Upper lobe of right lung (tissue), 1 donor: ENCODE data around the gene EVC2. TPM values are rescaled to one million over a fixed set of nuclear protein-coding genes. Genes with fewer than 3 reads are reported as not detected.

ENCODE experiments used
- ATAC-seq: fragments of 200-7000 bp; cut with Tn5 transposase; one replicate; pipeline ENCODE4 v1.9.1; 2020; ENCODE audit warnings: mild to moderate bottlenecking, moderate library complexity
- DNase-seq: peaks from one replicate; pipeline ENCODE4 v3.0.0-alpha.2; 2020
- H3K27ac ChIP-seq: fragments of 200-600 bp; one replicate; pipeline ENCODE4 v1.8.0; 2022
- H3K27me3 ChIP-seq: fragments of 200-600 bp; one replicate; pipeline ENCODE4 v1.8.0; 2022; ENCODE audit warnings: mild to moderate bottlenecking
- H3K36me3 ChIP-seq: fragments of 200-600 bp; one replicate; pipeline ENCODE4 v1.8.0; 2022
- H3K4me1 ChIP-seq: fragments of 200-600 bp; one replicate; pipeline ENCODE4 v1.8.0; 2022
- H3K4me3 ChIP-seq: fragments of 200-600 bp; one replicate; pipeline ENCODE4 v1.8.0; 2022; ENCODE audit warnings: mild to moderate bottlenecking
- H3K9me3 ChIP-seq: fragments of 200-600 bp; one replicate; pipeline ENCODE4 v1.8.0; 2022
- intact Hi-C: fragments of 100-400 bp; cut with DNase I; formaldehyde crosslinking; loops from one replicate; pipeline ENCODE4 v1.11.0; 2022
- total RNA-seq: library from RNA; stranded (reverse); fragmentation: NEBNext Ultra II Directional; extraction: Animal tissue kit (Norgen Biotek cat#: 25700); gene quantifications from one replicate; pipeline ENCODE4 v1.2.1, GENCODE V29; 2021
- TF ChIP-seq, protein P1 (sequence below): fragments of 200-600 bp; IDR thresholded peaks from one replicate; pipeline ENCODE4 v1.8.0; 2022; ENCODE audit warnings: antibody characterized with exemption
- donor health status: DM: no; HTN: yes; CAD: no; lungs with severe emphysema.

Gene EVC2
- total RNA-seq, 1 donor from 2014 or later, result 6.3 TPM

DNA sequence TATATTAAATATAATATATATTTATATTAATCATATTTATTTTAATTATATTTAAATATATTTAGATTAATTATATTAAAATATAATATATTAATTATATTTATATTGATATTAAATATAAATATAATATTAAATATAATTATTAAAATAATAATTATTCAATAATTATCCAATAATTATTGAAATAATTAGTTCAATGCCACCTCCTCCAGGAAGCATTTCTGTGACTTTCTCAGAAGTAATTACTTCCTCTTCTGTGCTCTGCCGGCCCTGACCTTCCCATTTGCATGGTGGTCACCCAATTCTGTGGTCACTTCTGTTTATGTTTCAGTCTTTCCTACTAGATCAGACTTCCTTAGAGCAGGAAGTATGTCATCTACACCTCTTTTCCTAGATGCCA is 45.8 kb downstream of the EVC2 start:
- Histone ChIP-seq H3K27me3 (no peaks in the 10 kb centered on the region), H3K27ac (no peak overlapping the region), H3K4me3 (no peak overlapping the region), H3K9me3 (no peaks in the 10 kb centered on the region), H3K4me1 (no peaks in the 10 kb centered on the region), H3K36me3 (no peaks in the 10 kb centered on the region)
- DNase-seq, result no peak
- no peak for ATAC-seq
- TF ChIP-seq, protein P1, sequence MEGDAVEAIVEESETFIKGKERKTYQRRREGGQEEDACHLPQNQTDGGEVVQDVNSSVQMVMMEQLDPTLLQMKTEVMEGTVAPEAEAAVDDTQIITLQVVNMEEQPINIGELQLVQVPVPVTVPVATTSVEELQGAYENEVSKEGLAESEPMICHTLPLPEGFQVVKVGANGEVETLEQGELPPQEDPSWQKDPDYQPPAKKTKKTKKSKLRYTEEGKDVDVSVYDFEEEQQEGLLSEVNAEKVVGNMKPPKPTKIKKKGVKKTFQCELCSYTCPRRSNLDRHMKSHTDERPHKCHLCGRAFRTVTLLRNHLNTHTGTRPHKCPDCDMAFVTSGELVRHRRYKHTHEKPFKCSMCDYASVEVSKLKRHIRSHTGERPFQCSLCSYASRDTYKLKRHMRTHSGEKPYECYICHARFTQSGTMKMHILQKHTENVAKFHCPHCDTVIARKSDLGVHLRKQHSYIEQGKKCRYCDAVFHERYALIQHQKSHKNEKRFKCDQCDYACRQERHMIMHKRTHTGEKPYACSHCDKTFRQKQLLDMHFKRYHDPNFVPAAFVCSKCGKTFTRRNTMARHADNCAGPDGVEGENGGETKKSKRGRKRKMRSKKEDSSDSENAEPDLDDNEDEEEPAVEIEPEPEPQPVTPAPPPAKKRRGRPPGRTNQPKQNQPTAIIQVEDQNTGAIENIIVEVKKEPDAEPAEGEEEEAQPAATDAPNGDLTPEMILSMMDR, result no peak
- intact Hi-C loops, result no loop called here

- intact Hi-C loops, result no loop called here
- Histone ChIP-seq H3K9me3 (no peaks in the 10 kb centered on the region), H3K4me3 (no peak overlapping the region), H3K36me3 (no peaks in the 10 kb centered on the region), H3K27me3 (no peaks in the 10 kb centered on the region), H3K27ac (no peak overlapping the region), H3K4me1 (no peaks in the 10 kb centered on the region)
- ATAC-seq (no peak), DNase-seq (no peak)
- TF ChIP-seq, protein P1, result no peak
Observed at GRCh38 chr4:5661237-5661636, 47.1 kb downstream of the EVC2 start.

- ATAC-seq (no peak), DNase-seq (no peak)
- Histone ChIP-seq H3K36me3 (no peaks in the 10 kb centered on the region), H3K9me3 (no peaks in the 10 kb centered on the region), H3K4me3 (no peak overlapping the region), H3K4me1 (no peaks in the 10 kb centered on the region), H3K27me3 (no peaks in the 10 kb centered on the region), H3K27ac (no peak overlapping the region)
- intact Hi-C loops, result no loop called here
- TF ChIP-seq, protein P1, result no peak
Observed at GRCh38 chr4:5660185-5660584, 48.2 kb downstream of the EVC2 start.

DNA sequence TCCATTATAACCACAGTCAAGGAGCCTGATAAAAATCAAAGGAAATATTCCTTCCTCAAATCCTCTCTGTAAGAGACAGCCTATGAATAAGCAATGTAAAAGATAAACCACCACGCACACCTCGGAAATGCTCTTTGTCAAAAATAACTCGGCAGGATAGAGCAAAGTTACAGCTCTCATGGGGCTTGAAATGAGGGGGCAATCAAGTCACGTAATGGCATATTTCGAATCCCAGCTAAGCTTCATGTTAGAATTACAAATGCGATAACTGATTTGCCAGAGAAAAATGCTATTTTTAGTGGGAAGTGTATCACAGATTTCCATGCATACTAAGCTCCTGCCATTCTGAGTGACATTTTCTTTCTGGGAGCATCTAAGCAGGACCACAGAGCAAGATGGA is 49.4 kb downstream of the EVC2 start:
- H3K27me3 ChIP-seq, result no peaks in the 10 kb centered on the region
- no peaks in the 10 kb centered on the region for H3K9me3 ChIP-seq
- intact Hi-C loops, result no loop called here
- ATAC-seq (no peak), DNase-seq (no peak)
- TF ChIP-seq, protein P1, result no peak
- no peak overlapping the region for H3K27ac ChIP-seq
- no peaks in the 10 kb centered on the region for H3K36me3 ChIP-seq
- H3K4me3 ChIP-seq, result no peak overlapping the region
- no peaks in the 10 kb centered on the region for H3K4me1 ChIP-seq

- TF ChIP-seq, protein P1, result no peak
- H3K36me3 ChIP-seq, result peaks cover 7% of the 10 kb centered on the region
- ATAC-seq (no peak), DNase-seq (no peak)
- H3K27me3 ChIP-seq, result no peaks in the 10 kb centered on the region
- H3K4me1 ChIP-seq, result no peaks in the 10 kb centered on the region
- intact Hi-C loops, result no loop called here
- H3K27ac ChIP-seq, result no peak overlapping the region
- no peaks in the 10 kb centered on the region for H3K9me3 ChIP-seq
- H3K4me3 ChIP-seq, result no peak overlapping the region
Observed at GRCh38 chr4:5656415-5656814, 51.9 kb downstream of the EVC2 start.

DNA sequence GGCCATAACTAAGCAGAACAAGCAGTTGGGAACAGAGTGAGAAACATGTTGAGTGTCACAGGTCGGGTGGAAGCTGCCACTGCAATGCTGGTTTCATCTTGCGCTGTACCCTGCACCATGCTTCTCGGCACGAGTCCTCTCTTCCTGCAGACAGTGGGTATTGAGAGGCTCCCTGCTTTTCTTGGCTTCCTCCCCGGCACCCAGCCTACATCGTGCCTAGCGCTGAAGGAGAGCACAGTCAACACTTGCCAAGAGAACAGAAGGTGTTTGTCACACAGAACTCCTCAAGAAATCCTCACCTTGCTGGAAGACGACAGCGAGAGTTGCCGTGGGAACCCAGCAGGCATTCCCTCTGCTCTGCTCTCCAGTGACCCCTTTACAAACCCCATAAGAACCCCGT is 53.6 kb downstream of the EVC2 start:
- no peak overlapping the region for H3K27ac ChIP-seq
- peaks cover 7% of the 10 kb centered on the region for H3K36me3 ChIP-seq
- DNase-seq, result no peak
- ATAC-seq, result no peak
- H3K27me3 ChIP-seq, result no peaks in the 10 kb centered on the region
- H3K4me3 ChIP-seq, result no peak overlapping the region
- intact Hi-C loops, result no loop called here
- H3K4me1 ChIP-seq, result no peaks in the 10 kb centered on the region
- no peaks in the 10 kb centered on the region for H3K9me3 ChIP-seq
- TF ChIP-seq, protein P1, result no peak
